Stimulated activated CD4-positive, alpha-beta T cell treated with anti-CD3 and anti-CD28 coated beads, Interleukin-15, amount 100 ng/mL, for 24 hours (primary cell): ENCODE data around the gene ITGA8.
"Not testable (repeated sequence)": the region's sequence is repeated elsewhere in the genome, so short reads cannot be mapped to it uniquely, and the experiment has no call there.

Experiments used
- DNase-seq: peaks from one replicate; pipeline ENCODE4 v3.0.0-alpha.2; 2020

Gene ITGA8

DNA sequence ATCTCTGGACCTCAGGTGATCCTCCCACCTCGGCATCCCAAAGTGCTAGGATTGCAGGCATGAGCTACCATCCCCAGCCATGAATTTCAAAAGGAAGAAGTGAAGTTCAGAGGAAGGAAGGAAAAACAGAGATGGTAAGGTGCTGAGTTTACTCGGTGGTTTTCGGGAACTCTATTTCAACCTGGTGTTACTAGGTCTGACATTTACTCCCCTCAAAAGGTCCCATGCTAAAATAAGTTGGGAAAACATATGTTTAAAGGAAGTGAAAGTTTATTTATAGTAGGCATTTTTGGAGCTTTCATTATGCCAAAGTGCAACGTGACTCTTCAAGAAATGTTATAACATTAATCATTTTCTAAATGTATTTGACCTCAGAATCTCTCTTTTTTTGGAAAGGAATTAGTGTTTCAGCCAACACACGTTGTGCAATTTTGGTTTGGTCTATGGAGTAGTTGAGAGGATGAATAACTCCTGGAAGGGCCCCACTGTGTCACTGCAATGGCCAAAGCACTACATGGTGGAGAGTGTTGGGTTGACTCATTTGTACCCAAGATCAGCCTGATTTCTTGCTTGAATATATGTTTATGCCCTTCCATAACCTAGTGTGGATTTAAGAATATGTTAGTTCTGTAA, 233.9 kb downstream of the ITGA8 start:
- no peak for DNase-seq

DNA sequence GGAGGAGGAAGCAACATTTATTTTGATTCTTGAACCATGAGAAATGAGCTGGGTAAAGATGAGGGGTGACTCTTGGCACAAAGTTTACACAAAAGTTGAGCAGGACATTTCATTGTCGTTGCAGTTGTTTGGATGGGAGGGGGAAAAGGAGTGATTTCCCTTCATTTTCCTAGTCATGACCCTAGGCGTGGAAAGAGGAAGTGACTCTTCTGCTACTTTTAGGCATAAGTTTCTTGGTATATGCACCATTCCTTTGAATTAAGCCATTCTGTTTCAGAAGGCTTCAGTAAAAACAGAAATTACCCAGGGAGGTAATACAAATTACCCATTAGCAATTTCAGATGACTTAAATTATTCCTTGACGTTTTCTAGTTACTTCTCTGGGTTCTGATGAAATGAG, 234.7 kb downstream of the ITGA8 start:
- no peak for DNase-seq

DNA sequence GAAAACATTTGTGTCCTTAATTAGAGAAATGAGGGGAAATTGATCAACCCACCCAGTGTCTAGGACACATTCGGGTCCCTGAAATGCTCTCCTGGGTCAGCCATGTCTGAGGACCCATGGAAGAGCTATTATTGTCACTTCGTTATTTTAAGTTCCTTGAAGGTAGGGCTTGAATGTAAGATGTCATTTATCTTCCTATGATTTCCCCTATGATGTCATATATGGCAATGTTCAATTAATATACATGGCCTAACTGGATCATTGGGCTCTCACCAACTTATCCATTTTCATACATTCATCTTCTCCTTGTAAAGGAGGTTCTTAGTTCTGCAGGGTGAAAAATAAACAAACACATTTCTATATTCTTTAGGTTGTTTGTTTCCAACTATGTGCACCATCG, 235.6 kb downstream of the ITGA8 start:
- no peak for DNase-seq

DNA sequence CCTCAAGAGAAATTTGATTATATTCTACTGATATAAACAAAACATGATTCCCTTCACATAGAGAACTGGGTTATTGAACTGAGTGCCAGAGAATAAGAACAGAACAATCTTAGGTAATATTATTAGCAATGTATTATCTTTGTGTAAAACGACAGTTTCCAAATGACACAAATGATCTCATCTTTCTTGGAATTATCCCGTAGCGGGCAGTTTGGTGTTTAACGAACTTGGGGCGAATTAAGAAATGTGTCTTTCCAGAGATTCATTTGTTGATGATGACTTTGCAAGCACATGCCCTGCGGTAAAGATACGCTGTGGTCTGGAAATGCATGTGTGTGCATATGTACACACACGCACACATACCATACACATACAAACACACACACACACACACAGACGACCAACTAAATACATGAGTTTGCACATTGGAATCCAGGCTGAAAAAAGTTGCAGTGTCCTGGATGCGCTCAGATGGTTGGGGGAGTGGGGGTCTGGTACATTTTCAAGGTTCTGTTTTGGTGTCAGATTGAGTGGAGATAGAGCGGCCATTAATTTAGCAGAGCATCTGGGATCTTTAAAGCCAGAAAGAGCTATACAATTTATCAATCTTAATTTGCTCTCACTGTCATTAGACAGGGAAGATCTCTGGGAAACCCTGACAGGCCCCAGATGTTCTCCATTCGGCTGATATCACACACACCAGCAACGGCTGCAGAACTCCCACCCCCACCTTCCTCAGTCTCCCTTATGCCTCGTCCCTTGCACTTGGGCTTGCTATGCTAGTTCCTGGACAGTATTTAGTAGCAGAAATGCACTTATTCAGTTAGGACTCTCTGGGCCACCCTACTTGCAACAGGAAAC, 236.3 kb downstream of the ITGA8 start:
- DNase-seq = no peak

DNA sequence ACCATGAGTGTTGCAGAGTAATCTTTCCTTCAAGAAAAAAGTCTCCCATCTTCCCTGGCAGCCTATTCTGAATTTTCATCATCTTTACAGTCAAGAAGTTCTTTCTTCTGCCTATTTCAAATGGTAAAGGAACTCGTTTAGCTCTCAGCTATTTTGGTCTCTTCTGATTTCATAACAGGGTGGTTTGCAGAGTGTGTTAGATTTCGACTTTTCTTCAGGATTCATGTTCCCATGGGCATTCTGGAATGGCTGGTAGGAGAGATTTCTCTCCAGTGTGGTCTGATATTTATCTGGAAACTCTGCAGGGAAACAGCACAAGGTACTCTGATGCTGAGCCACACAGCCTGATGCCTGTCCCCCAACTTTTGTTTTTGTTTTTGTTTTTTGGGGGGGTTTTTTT, 237.6 kb downstream of the ITGA8 start:
- DNase-seq = no peak

DNA sequence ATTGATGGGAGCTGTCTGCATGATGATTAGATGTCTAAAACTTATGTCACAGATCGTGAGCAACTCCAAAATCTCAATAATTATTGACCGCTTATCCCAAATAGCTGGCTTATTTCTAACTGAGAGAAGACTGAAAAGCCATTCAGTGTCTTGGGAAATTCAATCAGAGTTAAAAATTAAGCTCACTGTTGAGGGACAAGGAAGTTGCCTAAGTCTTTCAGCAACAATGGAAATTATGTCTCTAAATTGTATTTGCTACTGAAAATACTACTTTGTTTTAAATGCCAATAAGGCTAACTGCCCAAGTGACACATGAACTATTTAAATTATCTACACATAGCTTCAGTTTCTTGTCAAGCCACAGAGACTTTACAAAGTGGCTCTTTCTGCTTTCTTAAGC, 240.8 kb downstream of the ITGA8 start:
- no peak for DNase-seq

DNA sequence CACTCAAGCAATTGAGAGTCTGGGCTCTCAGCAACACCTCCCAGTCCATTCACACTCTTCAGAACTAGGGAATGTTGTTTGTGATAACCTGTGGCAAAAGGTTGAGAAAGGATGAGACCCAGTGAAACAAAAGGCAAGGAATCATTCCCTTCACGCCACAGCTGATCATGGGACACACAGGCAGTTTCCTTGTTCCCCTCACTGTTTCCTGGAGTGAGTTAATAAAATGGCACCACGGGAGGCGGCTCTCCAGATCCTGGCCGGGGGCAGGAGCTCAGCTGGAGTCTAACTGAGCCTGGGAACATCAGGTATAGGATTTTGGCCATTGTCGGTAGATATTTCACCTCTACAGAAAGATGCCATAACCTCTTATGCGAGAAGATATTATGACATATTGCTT, 241.3 kb downstream of the ITGA8 start:
- DNase-seq = no peak

DNA sequence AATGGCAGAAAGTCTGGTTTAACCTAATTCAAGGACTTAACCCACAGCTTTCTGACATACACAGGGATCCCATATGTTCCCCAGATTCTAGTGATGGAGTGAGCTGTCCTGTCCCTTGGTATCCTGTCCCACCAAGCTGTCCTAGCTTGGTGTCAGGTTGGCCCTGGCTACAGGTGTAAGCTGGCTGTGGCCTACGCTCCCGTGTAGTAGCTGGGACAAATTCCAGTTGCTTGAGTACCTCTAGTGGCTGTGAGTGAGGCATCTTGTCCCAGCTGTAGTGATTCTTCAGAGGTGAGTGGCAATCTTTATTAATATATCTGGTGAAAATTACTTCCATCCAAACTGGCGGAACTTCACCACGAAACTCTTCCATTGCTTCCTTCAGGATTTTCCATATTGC, 243.4 kb downstream of the ITGA8 start:
- DNase-seq = no peak

DNA sequence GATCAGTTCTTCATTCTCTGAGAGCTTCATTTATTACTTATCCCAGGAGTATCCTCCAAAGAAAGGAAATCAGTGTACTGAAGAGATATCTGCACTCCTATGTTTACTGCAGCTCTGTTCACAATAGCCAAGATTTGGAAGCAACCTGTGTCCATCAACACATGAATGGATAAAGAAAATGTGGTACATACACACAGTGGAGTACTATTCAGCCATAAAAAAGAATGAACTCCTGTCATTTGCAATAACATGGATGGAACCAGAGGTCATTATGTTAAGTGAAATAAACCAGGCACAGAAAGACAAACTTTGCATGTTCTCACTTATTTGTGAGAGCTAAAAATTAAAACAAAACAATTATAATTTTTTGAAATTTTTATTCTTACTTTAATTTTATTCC, 244.3 kb downstream of the ITGA8 start:
- not testable (repeated sequence) for DNase-seq

DNA sequence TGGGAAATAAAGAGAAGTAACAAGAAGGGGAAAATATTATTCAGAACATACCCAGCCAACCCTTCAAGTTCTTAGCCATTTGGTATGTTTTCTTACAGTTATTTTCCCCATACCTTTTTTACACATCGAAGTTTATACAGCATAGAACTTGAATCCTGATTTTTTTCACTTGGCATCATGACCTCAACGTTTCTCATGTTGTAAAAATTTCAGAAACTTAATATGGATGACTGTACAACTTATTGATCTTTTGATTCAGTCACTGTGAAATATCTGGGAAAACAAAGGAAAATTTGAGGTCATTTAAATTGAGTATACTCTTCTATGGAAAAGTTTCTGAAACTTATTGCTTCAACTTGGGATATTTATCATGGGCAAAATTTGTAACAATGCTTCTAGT, 245.1 kb downstream of the ITGA8 start:
- no peak for DNase-seq

DNA sequence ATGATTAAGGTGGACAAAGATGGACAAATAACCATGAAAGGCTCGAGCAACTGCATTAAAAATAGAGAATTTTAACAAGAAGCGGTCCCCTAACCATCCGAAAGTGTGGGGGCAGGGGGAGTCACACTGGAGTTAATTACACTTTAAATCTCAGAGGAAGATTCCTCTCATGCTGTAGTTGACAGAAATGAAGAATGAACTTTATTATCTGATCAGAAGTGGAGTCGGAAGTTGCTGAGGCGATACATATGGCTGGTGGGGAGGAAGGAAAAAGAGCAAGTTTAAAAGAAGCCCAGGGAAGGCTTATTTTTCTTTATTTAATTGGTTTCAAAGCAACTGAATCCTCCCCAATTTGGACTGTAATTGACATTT, 246.3 kb downstream of the ITGA8 start:
- DNase-seq = no peak

DNA sequence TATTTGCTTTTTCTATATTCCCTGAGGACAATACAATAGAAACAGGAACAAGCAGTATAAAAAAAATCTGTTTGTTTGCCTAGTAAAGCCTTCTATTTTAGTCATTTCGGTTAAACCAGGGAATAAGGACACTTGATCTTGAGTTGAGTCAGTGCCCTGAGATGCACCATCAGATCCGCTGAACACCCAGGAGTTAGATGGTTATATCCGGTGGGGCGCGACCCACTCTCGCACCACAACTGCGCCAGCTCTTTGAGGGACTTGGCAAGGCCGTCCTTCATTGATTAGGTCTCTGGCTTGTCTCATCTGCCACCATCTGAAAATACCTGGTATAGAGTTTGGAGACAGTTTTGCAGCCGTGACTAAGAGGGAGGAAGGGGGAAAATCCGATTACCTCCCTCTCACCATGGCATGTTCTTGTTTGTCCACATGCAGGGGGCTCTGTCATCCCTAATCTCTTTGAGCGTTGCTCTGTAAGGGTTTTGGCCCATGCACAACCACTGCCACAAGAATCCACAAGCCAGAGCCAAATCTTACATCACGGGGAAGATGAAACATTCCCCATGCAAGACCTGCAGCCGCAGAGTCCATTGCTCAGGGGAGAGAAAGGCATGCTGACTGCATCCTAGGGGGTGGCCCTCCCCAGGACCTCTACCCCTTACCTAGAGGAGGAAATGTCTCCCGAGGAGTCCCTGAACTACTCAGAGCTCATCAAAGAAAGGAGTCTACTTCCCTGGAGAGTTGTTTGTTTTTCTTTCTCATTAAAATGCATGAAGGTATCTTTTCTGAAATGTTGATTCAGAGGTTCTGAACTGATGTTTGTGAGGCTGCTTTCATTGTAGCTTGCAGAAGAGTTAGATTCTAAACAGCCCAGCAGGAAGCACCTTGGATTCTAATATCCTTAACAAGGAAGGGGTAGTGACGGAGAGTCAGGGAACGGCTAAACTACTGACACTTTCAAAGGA, 247.0 kb downstream of the ITGA8 start:
- no peak for DNase-seq

DNA sequence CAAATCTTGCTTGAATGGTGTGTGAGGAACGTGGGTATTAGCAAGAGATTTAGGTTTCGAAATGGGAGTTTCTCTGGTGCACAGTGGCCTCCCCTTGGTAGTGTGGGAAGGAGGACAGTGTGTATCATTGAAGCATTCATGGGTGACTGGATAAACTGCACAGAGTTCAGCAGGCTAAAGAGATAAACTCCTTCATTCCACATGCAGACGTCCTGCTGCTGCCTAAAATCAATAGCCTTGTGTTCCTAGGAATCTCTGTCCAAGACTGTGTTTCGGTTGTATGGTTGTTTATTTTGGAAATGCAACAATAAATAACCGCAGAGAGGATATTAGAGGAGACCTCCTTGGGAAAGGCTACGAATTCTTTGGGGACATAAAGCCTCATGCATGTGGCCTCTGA, 247.7 kb downstream of the ITGA8 start:
- DNase-seq = no peak

DNA sequence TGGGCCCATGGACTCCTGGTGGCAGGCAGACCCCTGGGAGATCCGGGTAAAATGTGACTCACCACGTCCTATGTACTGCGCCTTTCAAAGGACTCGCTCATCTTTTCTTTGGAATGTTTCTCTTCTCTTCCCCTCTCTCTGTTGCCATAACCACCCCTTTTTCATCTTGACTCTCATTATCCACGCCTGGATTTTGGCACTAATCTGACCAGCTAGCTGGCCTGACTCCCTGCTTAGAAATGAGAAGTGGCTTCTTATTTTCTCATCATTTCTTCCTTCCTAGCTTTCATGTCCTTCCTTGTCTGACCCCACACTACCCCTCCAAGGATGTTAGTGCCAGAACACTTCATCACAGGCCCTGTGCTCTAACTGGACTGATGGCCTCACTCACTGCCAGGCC, 250.6 kb downstream of the ITGA8 start:
- no peak for DNase-seq

DNA sequence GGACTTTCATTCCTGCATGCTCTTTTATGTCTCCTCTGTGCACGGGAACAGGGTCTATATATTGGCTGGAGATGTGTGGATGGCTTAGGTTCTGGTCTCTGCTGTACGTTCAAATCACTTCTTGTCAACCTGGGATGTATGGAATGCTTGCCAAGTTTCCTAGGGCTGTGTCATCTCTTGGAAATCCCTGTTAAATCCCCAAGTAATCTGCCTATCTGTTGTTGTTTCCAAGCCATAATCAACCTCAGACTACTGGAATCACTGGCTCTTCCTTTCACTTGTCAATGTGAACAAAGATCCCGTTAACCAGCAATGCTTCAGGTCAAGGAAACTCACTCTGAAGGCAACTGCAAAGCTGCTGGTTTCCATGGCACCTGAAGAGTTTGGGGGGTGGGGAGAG, 255.3 kb downstream of the ITGA8 start:
- DNase-seq = no peak
